ENCODE data around the gene LRRC45. TPM values are rescaled to one million over a fixed set of nuclear protein-coding genes. Genes with fewer than 3 reads are reported as not detected.

Gene LRRC45
- total RNA-seq, 1 donor from 2014 or later: 8.2 TPM

GRCh38 chr17:82062076-82062983 is 39.2 kb downstream of the LRRC45 start:
- H3K4me3 Mint-ChIP-seq (ENCODE audit: unreplicated experiment): no peak overlapping the region
- TF ChIP-seq, protein P1, sequence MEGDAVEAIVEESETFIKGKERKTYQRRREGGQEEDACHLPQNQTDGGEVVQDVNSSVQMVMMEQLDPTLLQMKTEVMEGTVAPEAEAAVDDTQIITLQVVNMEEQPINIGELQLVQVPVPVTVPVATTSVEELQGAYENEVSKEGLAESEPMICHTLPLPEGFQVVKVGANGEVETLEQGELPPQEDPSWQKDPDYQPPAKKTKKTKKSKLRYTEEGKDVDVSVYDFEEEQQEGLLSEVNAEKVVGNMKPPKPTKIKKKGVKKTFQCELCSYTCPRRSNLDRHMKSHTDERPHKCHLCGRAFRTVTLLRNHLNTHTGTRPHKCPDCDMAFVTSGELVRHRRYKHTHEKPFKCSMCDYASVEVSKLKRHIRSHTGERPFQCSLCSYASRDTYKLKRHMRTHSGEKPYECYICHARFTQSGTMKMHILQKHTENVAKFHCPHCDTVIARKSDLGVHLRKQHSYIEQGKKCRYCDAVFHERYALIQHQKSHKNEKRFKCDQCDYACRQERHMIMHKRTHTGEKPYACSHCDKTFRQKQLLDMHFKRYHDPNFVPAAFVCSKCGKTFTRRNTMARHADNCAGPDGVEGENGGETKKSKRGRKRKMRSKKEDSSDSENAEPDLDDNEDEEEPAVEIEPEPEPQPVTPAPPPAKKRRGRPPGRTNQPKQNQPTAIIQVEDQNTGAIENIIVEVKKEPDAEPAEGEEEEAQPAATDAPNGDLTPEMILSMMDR (IDR thresholded peaks at IDR 0.05): no peak

DNA sequence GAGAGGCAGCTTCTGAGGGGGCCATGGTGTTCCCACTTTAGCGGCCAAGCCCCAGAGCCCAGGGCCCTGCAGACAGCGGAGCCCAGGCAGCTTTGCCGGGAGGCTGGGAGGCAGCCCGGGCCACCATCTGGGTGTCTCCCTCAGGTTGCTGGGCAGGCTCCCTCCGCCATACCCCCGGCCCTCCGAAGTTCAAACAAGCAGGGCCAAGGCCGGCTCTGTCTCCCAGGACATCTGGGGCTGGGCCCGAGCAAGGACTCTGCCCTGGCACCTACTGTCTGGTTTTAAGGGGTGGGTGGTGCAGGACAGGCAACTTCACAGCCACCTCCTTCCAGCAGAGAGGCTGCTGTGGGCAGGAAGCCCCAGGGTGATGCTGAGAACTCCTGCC is 39.9 kb downstream of the LRRC45 start:
- Mint-ChIP-seq H3K4me1 (ENCODE audit: low read depth) (peaks cover 15% of the 10 kb centered on the region), H3K36me3 (ENCODE audit: low read depth) (peaks cover 3% of the 10 kb centered on the region), H3K27ac (ENCODE audit: unreplicated experiment) (no peak overlapping the region), H3K4me3 (ENCODE audit: unreplicated experiment) (no peak overlapping the region), H3K9me3 (ENCODE audit: low read depth) (no peaks in the 10 kb centered on the region), H3K27me3 (ENCODE audit: low read depth) (no peaks in the 10 kb centered on the region)
- TF ChIP-seq, protein P1 (IDR thresholded peaks at IDR 0.05): no peak
- no peak for DNase-seq (ENCODE audit: low spot score)

More at GRCh38 chr17:82062076-82062983, 39.2 kb downstream of the LRRC45 start:
- H3K4me1 Mint-ChIP-seq (ENCODE audit: low read depth): peaks cover 15% of the 10 kb centered on the region
- H3K27me3 Mint-ChIP-seq (ENCODE audit: low read depth): no peaks in the 10 kb centered on the region
- DNase-seq (ENCODE audit: low spot score): no peak
- H3K9me3 Mint-ChIP-seq (ENCODE audit: low read depth): no peaks in the 10 kb centered on the region
- peaks cover 3% of the 10 kb centered on the region for H3K36me3 Mint-ChIP-seq (ENCODE audit: low read depth)
- H3K27ac Mint-ChIP-seq (ENCODE audit: unreplicated experiment): no peak overlapping the region

GRCh38 chr17:82063424-82064415 is 40.6 kb downstream of the LRRC45 start:
- no peak for DNase-seq (ENCODE audit: low spot score)
- TF ChIP-seq, protein P1 (IDR thresholded peaks at IDR 0.05): no peak
- Mint-ChIP-seq H3K27me3 (ENCODE audit: low read depth) (no peaks in the 10 kb centered on the region), H3K4me1 (ENCODE audit: low read depth) (peaks cover 15% of the 10 kb centered on the region), H3K27ac (ENCODE audit: unreplicated experiment) (no peak overlapping the region), H3K4me3 (ENCODE audit: unreplicated experiment) (peak overlapping the region; percentile 64), H3K36me3 (ENCODE audit: low read depth) (peaks cover 2% of the 10 kb centered on the region), H3K9me3 (ENCODE audit: low read depth) (no peaks in the 10 kb centered on the region)

GRCh38 chr17:82064433-82065192 is 41.5 kb downstream of the LRRC45 start:
- peak overlapping the region; percentile 64 for H3K4me3 Mint-ChIP-seq (ENCODE audit: unreplicated experiment)
- H3K9me3 Mint-ChIP-seq (ENCODE audit: low read depth): no peaks in the 10 kb centered on the region
- no peaks in the 10 kb centered on the region for H3K27me3 Mint-ChIP-seq (ENCODE audit: low read depth)
- H3K36me3 Mint-ChIP-seq (ENCODE audit: low read depth): peaks cover 2% of the 10 kb centered on the region
- H3K27ac Mint-ChIP-seq (ENCODE audit: unreplicated experiment): no peak overlapping the region
- H3K4me1 Mint-ChIP-seq (ENCODE audit: low read depth): peaks cover 15% of the 10 kb centered on the region
- TF ChIP-seq, protein P1 (IDR thresholded peaks at IDR 0.05): no peak
- no peak for DNase-seq (ENCODE audit: low spot score)
